Caco-2 (cell line): Measurements from ENCODE around the gene NUP205. TPM values are rescaled to one million over a fixed set of nuclear protein-coding genes. Genes with fewer than 3 reads are reported as not detected.

Experiments used
- BruUV-seq: library from RNA; stranded (reverse); fragments of 400-500 nt; replicated peaks from 2 replicates; lab custom pipeline; 2021; lab: Mats Ljungman, UMichigan
- CTCF ChIA-PET: fragments of 300-600 bp; sonication (Branson Sonifier 250); formaldehyde crosslinking; loops from one replicate; lab custom pipeline; 2022; ENCODE audit warnings: antibody characterized with exemption; lab: Charles Lee
- POLR2A ChIA-PET: fragments of 300-600 bp; sonication (Branson Sonifier 250); formaldehyde crosslinking; loops from one replicate; lab custom pipeline; 2022; ENCODE audit warnings: antibody characterized with exemption; lab: Charles Lee
- DNase-seq, 2 experiments: peaks; one replicate each; pipeline versions ENCODE4 v3.0.0 to v3.0.0-alpha.2; 2020 to 2022
- H3K27me3 ChIP-seq: replicated peaks from 2 replicates; pipeline ENCODE4 v1.6.0; 2011; ENCODE audit warnings: low read length; ENCODE audit not compliant: control insufficient read depth, insufficient read depth
- H3K36me3 ChIP-seq: 2 replicates; pipeline ENCODE4 v1.5.1; 2011; ENCODE audit warnings: low read length; ENCODE audit not compliant: control insufficient read depth, insufficient read depth
- H3K4me1 ChIP-seq: fragments of 250-450 bp; sonication (Bioruptor Pico); 2 replicates; pipeline ENCODE4 v1.5.1; 2020; ENCODE audit warnings: mild to moderate bottlenecking
- H3K4me3 ChIP-seq: 2 replicates; pipeline ENCODE4 v1.5.1; 2011; ENCODE audit warnings: low read depth, mild to moderate bottlenecking, control low read depth, low read length
- H3K9me3 ChIP-seq: fragments of 250-450 bp; sonication (Bioruptor Pico); 2 replicates; pipeline ENCODE4 v1.5.1; 2020; ENCODE audit warnings: mild to moderate bottlenecking, moderate library complexity
- H3K27ac Mint-ChIP-seq: one replicate; pipeline ENCODE4 v1.8.0; 2022; ENCODE audit warnings: mixed read lengths; ENCODE audit not compliant: unreplicated experiment
- H3K27me3 Mint-ChIP-seq: one replicate; pipeline ENCODE4 v1.8.0; 2022; ENCODE audit warnings: mixed read lengths; ENCODE audit not compliant: insufficient read depth, unreplicated experiment
- H3K36me3 Mint-ChIP-seq: one replicate; pipeline ENCODE4 v1.8.0; 2022; ENCODE audit warnings: mild to moderate bottlenecking, mixed read lengths; ENCODE audit not compliant: insufficient read depth, unreplicated experiment
- H3K4me1 Mint-ChIP-seq: one replicate; pipeline ENCODE4 v1.8.0; 2022; ENCODE audit warnings: low read depth, mixed read lengths; ENCODE audit not compliant: unreplicated experiment
- H3K4me3 Mint-ChIP-seq: one replicate; pipeline ENCODE4 v1.8.0; 2022; ENCODE audit warnings: mild to moderate bottlenecking, moderate library complexity, mixed read lengths; ENCODE audit not compliant: unreplicated experiment
- H3K9me3 Mint-ChIP-seq: one replicate; pipeline ENCODE4 v1.8.0; 2022; ENCODE audit warnings: mixed read lengths; ENCODE audit not compliant: unreplicated experiment
- intact Hi-C: fragments of 100-400 bp; cut with micrococcal nuclease; formaldehyde crosslinking; loops from one replicate; pipeline ENCODE4 v1.10.0; 2022; ENCODE audit not compliant: unreplicated experiment
- total RNA-seq: library from RNA; stranded (reverse); gene quantifications from 2 replicates; pipeline ENCODE4 v1.2.3, GENCODE V29; 2022
- TF ChIP-seq, protein P1 (sequence below), 2 experiments: fragments of 200-600 bp in 1 of 2; IDR thresholded peaks; 1 replicate in 1 of 2; 2 replicates in 1 of 2; pipeline versions ENCODE4 v1.5.1 to v1.8.0; 2011 to 2022; ENCODE audit warnings: antibody characterized with exemption in 1 of 2, control low read depth in 1 of 2, inconsistent platforms in 1 of 2, low read depth in 1 of 2, low read length in 1 of 2, mild to moderate bottlenecking in 1 of 2, moderate library complexity in 1 of 2; ENCODE audit not compliant: insufficient read depth in 1 of 2, severe bottlenecking in 1 of 2, unreplicated experiment in 1 of 2

Gene NUP205
- total RNA-seq, 1 experiment from 2014 or later, result 115 TPM

DNA sequence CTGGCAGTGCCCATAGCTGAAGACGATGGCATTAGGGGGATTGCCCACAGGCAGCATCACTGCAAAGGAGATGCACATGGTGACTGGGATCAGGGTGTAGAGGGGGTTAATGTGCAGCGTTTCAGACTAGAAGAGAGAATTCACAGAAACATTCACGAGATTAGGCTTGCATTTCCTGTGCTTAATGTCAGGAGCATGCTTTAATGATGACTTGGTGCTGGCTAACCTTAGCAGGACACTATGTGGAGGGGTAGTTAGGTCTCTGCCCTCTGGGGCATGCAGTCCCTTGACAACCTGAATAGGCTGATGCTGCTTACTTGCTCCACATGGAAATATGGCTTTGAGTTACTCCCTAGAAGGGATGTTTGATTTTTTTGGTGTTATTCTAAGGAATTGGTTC, 126.4 kb downstream of the NUP205 start:
- ChIA-PET POLR2A (no interaction called here), CTCF (interaction anchor here (1.0 kb wide), 1 partner anchor 11 kb away, joined by 3 read pairs; no protein-coding TSS in a partner anchor)
- Histone ChIP-seq H3K4me1 (no peaks in the 10 kb centered on the region), H3K27me3 (no peaks in the 10 kb centered on the region), H3K36me3 (no peaks in the 10 kb centered on the region), H3K9me3 (no peaks in the 10 kb centered on the region), H3K4me3 (no peak overlapping the region)
- DNase-seq, result no peak
- intact Hi-C loops, result no loop called here
- no peaks in the 10 kb centered on the region for H3K36me3 Mint-ChIP-seq
- TF ChIP-seq, protein P1, sequence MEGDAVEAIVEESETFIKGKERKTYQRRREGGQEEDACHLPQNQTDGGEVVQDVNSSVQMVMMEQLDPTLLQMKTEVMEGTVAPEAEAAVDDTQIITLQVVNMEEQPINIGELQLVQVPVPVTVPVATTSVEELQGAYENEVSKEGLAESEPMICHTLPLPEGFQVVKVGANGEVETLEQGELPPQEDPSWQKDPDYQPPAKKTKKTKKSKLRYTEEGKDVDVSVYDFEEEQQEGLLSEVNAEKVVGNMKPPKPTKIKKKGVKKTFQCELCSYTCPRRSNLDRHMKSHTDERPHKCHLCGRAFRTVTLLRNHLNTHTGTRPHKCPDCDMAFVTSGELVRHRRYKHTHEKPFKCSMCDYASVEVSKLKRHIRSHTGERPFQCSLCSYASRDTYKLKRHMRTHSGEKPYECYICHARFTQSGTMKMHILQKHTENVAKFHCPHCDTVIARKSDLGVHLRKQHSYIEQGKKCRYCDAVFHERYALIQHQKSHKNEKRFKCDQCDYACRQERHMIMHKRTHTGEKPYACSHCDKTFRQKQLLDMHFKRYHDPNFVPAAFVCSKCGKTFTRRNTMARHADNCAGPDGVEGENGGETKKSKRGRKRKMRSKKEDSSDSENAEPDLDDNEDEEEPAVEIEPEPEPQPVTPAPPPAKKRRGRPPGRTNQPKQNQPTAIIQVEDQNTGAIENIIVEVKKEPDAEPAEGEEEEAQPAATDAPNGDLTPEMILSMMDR (IDR thresholded peaks at IDR 0.05; ENCODE audit: insufficient read depth in 1 of 2, low read depth in 1 of 2, low read length in 1 of 2, severe bottlenecking in 1 of 2, unreplicated experiment in 1 of 2), result no peak
- no TSS peak for BruUV-seq
- no peaks in the 10 kb centered on the region for H3K9me3 Mint-ChIP-seq
- H3K27me3 Mint-ChIP-seq, result no peaks in the 10 kb centered on the region
- H3K4me1 Mint-ChIP-seq, result no peaks in the 10 kb centered on the region
- no peak overlapping the region for H3K27ac Mint-ChIP-seq
- H3K4me3 Mint-ChIP-seq, result no peak overlapping the region

DNA sequence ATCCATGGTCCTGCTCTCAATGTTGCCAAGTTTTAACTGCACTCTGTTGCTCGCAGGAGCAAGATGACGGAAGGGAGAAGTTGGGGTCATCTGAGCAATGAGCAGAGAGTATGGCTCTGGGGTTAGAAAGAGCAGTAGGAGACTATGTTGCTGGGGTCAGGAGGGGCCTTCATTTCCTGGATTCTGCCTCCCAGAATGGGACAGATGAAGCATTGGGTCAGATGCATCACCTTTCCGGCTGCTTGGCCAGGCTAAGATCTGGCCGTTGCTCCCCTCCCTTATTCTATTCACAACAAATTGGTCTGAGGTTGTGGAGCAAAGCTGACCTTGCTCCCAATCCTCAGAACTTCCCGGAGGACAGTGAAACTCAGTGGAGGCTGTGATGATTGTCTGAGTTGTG, 127.0 kb downstream of the NUP205 start:
- no peaks in the 10 kb centered on the region; the same call in 1 of the 2 replicates for H3K36me3 ChIP-seq
- no TSS peak for BruUV-seq
- no peak overlapping the region for H3K4me3 ChIP-seq
- no peaks in the 10 kb centered on the region for H3K9me3 Mint-ChIP-seq
- H3K36me3 Mint-ChIP-seq, result no peaks in the 10 kb centered on the region
- H3K27me3 Mint-ChIP-seq, result no peaks in the 10 kb centered on the region
- no peaks in the 10 kb centered on the region for H3K4me1 Mint-ChIP-seq
- H3K4me3 Mint-ChIP-seq, result no peak overlapping the region
- H3K4me1 ChIP-seq, result no peaks in the 10 kb centered on the region
- DNase-seq, result no peak
- TF ChIP-seq, protein P1 (IDR thresholded peaks at IDR 0.05; ENCODE audit: insufficient read depth in 1 of 2, low read depth in 1 of 2, low read length in 1 of 2, severe bottlenecking in 1 of 2, unreplicated experiment in 1 of 2), result no peak
- no peaks in the 10 kb centered on the region for H3K27me3 ChIP-seq
- H3K9me3 ChIP-seq, result no peaks in the 10 kb centered on the region
- no peak overlapping the region for H3K27ac Mint-ChIP-seq
- intact Hi-C loops, result no loop called here
- CTCF ChIA-PET, result interaction anchor here (0.9 to 1.0 kb wide), 2 partner anchors 12 to 15 kb away, joined by 3 read pairs; no protein-coding TSS in a partner anchor
- POLR2A ChIA-PET, result no interaction called here

DNA sequence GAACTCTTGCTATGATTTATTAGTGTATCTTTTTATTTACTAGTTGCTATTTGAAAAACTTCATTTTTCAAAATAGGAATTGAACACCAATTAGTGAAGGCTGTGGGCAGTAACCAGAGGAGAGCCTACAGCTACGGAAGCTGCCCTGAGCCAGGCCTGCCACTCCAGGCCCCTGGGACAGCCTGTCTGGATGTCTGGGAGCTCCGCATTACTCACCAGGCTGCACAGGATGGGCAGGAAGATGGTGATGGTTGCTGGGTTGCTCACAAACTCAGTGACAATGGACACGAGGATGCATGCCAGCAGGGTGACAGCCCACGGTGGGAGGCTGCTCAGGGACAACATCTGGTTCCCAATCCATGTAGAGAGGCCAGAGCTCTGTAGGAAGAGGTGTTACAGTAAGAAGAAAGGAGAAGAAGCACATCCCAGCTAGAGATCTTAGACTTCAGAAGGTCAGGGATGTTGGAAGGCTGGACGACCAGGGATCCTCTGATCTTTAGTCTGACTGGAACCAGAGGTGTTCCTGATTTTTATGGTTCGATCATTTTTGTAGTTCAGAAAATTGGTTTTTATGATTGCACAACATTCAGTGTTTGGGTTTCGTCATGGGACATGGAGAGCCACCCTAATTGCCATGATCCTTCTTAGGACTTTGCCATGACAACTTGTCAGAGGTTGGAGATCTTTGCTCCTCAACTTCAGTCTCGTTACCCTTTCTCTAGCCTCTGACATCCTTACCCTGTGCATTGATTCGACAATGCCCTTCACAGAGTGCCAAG, 127.8 kb downstream of the NUP205 start:
- TF ChIP-seq, protein P1 (IDR thresholded peaks at IDR 0.05; ENCODE audit: insufficient read depth in 1 of 2, low read depth in 1 of 2, low read length in 1 of 2, severe bottlenecking in 1 of 2, unreplicated experiment in 1 of 2), result no peak
- Mint-ChIP-seq H3K9me3 (no peaks in the 10 kb centered on the region), H3K27ac (no peak overlapping the region), H3K27me3 (no peaks in the 10 kb centered on the region), H3K4me1 (no peaks in the 10 kb centered on the region), H3K4me3 (no peak overlapping the region), H3K36me3 (no peaks in the 10 kb centered on the region)
- H3K9me3 ChIP-seq, result no peaks in the 10 kb centered on the region
- ChIA-PET POLR2A (no interaction called here), CTCF (interaction anchor here (0.9 to 1.0 kb wide), 2 partner anchors 13 to 15 kb away, joined by 3 read pairs; no protein-coding TSS in a partner anchor)
- H3K4me3 ChIP-seq, result no peak overlapping the region
- H3K36me3 ChIP-seq, result no peaks in the 10 kb centered on the region; the same call in 1 of the 2 replicates
- DNase-seq, result no peak
- H3K27me3 ChIP-seq, result no peaks in the 10 kb centered on the region
- H3K4me1 ChIP-seq, result no peaks in the 10 kb centered on the region
- intact Hi-C loops, result no loop called here
- BruUV-seq, result no TSS peak
